Stimulated activated CD4-positive, alpha-beta T cell treated with anti-CD3 and anti-CD28 coated beads, TNF-alpha, amount 100 ng/mL, for 24 hours (primary cell): ENCODE measurements around the gene PAN3.

ENCODE experiments used
- DNase-seq, 3 experiments: peaks; one replicate each; pipeline ENCODE4 v3.0.0-alpha.2; 2020; ENCODE audit warnings: low read depth in 3 of 3

PAN3 gene

DNA sequence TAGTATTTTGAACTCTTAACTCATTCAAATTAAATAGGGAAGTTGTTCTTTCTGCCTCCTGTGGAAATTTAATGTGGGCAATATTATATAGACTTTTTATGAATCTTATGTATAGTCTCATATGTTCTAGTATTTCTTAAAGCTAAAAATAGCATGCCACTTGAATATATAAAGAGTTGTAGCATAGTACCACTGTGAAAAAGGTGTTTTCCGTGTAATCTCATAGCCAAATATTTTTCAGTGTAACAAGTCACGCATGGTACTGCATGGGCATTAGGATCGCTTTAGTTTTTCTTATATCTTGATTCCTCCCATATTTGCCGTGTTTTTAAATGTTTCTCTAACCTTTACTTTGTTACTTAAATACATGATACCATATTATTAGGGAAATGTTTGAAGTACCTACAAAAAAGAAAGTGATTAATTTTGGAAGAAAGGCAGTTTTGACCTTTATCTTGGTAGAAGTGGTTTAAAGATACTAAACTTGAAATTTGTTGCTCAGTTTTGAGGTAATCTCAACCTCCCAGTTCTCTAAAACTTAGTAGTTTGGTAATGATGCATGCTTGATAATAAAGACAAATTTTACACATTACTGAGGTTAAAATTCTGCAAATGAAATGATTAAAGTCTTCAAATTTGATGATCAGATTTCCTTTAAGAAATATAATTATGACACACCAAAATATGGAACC lies 81.2 kb downstream of the PAN3 start:
- no peak for DNase-seq

DNA sequence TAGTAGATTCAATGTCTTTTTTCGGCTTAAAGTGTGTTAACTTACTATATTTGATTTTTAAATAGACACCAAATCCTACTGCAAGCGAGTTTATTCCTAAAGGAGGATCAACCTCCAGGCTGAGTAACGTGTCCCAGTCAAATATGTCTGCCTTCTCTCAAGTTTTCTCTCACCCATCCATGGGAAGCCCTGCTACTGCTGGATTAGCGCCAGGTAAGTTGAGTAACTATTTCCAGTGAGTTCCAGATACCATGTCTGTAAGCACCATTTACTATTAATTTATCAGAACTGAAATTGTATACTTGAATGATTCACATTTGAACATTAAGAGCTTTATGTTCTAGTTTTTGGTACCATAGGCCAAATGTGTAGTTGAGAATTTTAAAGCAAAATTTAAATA lies 81.8 kb downstream of the PAN3 start:
- no peak for DNase-seq

DNA sequence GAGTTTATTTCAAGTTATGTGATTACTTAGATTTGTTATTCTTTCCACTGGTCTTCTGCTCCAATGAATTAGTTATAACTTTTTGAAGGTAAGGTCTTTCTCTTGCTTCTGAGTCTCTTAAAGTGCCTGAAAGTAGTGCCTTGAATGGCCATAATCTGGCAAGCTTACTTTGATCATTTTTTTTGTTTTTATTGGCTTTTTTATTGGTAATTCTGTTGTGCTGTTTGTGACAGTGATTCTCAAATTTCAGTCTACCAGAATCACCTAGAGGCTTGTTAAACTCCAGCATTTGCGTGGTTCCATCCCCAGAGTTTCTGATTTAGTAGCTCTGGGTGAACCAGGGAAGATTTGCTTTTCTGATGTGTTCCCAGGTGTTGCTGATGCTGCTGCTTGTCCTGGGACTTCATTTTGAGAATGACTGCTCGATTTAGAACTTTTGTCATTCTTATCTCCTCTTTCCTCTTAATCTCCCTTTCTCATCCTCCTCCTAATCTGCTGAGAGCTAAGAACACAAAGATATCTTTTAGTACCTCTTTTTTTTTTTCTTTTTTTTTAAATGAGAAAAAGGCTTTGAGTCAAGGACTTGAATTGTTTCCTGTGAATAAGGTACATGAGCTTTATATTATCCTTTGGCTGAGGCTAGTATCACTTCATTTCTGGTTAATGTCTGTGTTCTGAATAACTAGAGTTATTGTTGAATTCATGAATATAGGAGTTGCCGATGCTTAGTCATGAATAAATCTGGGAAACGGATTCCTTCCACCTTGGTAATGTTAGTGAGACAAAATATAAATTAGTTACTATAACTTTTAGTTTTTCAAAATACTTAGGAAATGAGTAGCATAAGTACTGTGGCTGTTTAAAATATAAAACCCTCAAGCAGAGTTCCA lies 91.4 kb downstream of the PAN3 start:
- no peak for DNase-seq

DNA sequence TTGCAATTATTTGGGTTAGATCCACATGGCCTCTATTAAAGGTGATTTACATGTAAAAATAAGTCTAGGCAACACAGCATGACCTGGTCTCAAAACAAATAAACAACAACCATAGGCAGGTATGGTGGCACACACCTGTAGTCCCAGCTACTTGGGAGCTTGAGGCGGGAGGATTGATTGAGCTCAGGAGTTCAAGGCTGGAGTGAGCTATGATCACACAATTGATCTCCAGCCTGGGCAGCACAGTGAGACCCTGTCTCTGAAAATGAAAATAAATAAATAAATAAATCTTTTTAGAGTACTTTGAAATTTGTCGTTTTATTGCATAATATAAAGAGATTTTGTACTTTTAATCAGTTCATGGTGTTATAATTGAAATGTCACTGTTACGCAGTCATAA lies 93.3 kb downstream of the PAN3 start:
- no peak for DNase-seq

DNA sequence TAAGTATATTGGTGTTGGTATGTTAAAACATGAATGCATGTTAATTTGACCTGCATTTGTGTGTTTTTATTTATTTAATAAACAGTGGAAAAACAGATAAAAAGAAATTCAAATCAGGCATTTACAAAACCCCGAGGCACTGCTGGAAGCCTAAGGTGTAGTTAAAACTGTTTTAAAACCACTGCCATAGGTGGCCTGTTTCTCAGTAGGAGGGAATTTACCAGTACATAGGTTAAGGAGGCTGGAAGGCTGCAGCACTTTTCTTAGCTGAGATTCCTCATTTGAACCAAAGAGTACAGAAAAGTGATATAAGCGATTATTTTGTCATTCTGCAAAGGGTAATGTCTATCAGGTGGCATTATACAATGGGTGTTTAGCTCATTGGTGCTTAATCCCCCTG lies 99.6 kb downstream of the PAN3 start:
- no peak for DNase-seq

DNA sequence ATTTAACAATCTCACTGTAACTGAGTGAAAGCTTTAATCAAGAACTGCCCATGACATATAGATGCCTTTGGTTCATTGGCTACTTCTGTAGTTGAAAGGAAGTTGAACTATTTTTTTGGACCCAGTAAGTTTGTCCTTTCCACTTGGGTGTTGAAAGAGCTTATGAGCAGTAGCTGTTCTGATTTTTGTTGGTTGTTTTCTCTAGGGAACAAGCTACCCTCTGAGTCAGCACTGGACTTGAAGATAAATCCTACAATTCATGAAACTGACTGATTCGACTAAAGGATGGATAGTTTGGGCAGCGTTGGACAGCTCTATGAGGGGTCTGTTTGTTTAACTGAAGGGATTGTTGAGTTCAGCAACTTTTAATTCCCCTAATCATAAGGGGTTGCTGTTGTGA lies 101.0 kb downstream of the PAN3 start:
- DNase-seq, result no peak

DNA sequence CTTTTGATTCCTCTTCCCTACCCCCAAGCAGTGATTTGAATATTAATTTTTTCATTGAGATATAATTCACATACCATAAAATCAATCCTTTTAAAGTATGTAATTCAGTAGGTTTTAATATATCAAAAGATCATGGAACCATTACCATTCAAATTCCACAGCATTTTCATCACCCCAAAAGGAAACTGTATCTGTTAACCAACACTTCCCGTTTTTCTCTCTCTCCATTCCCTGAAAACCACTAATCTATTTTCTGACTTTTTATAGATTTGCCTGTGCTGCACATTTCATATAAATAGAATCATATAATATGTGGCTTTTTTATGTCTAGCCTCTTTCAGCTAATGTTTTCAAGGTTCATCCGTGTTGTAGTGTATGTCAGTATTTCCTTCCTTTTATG lies 107.1 kb downstream of the PAN3 start:
- no peak for DNase-seq

DNA sequence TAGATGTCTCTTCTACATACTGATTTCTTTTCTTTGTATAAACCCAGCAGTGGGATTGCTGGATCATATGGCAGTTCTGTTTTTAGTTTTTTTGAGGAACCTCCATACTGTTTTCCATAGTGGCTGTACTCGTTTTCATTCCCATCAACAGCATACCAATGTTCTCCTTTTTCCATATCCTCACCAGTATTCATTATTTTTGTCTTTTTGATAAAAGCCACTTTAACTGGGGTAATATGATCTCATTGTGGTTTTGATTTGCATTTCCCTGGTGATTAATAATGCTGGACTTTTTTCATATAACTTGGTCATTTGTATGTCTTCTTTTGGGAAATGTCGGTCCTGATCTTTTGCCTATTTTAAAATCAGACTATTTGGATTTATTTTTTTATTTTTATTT lies 108.5 kb downstream of the PAN3 start:
- DNase-seq, result no peak

DNA sequence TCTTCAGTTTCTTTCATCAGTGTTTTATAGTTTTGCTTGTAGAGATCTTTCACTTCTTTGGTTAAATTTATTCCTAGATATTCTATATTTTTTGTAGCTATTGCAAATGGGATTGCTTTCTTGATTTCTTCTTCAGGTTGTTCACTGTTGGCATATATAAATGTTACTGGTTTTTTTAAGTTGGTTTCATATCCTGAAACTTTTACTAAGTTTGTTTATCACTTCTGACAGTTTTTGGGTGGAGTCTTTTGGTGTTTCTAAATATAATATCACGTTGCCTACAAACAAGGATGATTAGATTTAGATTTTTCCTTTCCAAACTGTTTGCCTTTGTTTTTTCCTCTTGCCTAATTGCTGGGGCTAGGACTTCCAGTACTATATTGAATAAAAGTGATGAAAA lies 109.7 kb downstream of the PAN3 start:
- no peak for DNase-seq

DNA sequence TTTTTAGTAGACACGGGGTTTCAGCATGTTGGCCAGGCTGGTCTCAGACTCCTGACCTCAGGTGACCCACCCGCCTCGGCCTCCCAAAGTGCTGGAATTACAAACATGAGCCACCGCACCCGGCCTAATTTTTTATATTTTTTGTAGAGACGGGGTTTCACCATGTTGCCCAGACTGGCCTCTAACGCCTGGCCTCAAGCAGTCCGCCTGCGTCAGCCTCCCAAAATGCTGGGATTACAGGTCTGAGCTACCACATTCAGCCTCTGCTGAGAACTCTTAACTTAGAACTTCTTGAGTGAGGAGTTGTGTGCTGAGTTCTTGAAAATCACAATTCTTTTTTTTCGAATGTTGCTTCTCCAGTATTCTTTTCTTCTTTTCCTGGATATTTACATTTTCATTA lies 112.2 kb downstream of the PAN3 start:
- no peak for DNase-seq

DNA sequence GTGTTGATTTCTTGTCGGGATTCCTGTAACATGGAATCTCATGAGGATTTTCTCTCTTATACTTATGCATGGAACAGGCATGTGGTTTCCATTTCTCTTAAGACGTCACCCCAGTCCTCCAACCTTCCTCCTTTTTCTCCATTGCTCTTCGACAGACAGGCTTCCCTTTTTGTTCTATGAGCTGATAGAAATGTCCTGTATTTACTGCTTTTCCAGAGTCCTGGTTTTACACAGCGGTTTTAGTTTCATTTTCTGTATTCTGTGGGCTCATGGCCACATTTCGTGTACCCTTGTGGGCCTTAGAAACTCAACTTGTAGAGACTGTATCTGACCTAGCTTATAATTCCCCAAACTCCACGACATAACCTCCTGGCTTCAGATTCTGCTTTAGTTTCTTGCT lies 113.1 kb downstream of the PAN3 start:
- DNase-seq, result no peak

DNA sequence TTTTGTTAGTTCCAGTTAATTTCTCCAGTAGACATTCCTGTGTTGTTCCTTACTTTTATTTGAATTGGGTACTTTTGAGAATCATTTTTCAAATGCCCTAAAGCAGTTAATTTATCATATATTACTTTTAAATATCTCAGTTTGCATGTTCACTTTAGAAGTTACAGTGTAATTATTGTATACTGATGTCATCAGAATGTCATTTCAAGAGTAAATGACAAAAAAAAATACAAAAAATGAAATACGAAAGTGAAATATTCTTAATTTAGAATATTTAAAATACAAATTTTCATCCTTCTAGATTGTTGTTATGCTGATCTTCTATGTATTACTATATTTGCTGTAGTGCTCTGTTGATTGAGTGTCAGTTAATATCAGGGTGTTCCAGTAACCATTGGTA lies 114.2 kb downstream of the PAN3 start:
- DNase-seq, result no peak

DNA sequence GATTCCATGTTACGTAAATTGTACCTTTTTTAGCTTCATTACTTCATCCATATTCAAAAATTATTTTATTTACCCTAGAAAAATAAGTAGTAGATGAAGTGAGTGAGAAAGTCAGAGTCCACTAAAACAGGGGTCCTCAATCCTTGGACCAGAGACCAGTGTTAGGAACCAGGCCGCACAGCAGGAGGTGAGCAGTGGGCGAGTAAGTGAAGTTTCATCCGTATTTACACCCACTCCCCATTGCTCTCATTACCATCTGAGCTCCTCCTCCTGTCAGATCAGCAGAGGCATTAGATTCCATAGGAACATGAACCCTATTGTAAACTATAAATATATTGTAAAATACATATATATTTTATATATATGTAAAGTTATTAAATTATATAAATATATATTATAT lies 119.0 kb downstream of the PAN3 start:
- no peak for DNase-seq

DNA sequence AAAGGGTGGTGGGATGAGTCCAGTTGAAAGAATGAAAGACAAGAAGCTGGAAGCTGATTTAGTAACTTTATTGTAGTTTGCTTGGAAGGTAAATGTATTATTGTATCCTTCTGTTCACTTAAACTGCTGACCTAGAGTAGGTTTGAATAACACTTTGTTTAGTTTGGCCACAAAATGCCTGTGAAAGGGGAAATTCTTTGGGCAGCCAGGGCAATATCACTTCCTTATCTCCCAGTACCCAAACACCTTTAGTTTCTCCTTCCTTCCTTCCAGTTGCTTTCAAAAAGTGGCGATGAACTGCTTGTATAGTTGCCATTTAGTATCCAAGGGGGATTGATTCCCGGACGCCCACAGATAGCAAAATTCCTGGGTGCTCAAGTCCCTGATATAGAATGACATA lies 120.1 kb downstream of the PAN3 start:
- DNase-seq, result no peak

DNA sequence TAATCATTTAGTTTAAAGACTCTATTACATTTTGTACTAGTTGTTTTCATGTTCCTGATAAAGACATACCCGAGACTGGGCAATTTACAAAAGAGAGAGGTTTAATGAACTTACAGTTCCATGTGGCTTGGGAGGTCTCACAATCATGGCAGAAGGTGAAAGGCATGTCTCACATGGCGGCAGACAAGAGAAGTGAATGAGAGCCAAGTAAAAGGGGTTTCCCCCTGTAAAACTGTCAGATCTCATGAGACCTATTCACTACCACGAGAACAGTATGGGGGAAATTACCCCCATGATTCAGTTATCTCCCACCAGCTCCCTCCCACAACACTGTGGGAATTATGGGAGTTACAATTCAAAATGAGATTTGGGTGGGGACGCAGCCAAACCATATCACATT lies 129.2 kb downstream of the PAN3 start:
- DNase-seq, result no peak

DNA sequence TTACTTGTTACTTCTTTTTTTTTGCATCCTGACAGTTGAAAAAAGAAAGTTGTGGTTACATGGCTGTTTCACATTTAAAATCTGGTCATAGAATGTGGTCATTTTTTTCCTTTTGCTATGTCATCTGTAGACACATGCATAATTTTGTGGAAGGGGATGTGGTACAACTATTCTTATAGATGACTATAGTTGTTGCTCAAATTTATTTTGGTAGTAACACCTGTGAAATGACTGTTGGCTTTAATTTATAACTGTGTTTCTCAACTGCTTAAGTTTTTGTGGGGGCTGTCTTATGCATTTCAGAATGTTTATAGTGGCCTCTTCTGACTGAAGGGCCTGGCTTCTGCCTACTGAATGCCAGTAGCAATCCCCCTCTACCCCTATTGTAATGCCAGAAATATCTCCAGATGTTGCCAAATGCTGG lies 130.5 kb downstream of the PAN3 start:
- DNase-seq, result no peak

DNA sequence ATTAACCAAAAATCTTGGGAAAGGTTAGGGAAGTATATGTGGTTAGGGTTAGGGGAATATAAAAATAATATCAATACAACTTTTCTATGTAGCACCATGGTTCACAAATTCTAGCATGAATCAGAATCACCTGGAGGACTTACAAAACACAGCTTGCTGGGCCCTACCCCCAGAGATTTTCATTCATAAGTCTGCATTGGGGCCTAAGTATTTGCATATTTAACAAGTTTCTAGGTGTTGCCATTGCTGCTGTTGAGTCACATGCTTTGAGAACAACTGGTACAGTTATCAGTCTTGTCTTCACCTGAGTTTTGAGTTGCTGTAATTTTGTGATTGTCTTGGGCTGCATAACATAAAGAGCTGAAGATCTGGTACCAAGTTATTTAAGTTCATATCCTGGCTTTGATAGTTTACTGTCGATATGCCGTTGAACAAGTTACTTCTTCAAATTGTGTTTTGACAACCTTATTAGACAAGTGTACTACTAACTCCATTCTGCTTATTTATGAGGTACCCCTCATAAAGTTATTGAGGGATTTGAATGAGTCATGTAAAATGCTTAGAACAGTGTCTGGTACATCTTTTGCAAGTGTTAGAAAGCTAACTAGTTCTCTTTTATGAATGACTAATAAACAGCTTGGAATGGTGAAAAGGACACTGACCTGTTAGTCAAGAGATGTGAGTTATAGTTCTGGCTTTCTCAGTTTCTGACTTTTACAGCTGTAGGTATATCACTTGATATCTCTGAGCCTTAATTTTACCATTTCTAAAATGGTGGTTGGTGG lies 132.9 kb downstream of the PAN3 start:
- DNase-seq, result no peak

DNA sequence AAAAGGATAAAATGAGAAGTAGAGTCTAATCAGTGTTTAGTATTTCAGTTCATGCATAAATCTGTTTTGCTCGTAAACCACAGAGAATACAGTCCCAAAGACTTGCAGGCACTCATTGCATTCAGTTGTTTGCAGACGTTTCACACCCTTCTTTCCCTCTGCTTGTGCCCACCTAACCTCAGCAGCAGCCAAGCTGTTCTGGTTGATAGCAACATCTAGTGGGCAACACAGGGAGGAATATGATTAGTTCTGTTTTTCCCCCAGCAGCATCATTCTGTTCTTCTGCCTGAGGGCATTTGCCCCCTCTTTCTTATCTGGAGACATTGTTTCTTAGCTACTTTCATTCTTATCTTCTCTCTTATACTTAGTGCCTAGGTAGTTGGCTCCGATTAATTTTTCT lies 135.6 kb downstream of the PAN3 start:
- DNase-seq, result no peak

DNA sequence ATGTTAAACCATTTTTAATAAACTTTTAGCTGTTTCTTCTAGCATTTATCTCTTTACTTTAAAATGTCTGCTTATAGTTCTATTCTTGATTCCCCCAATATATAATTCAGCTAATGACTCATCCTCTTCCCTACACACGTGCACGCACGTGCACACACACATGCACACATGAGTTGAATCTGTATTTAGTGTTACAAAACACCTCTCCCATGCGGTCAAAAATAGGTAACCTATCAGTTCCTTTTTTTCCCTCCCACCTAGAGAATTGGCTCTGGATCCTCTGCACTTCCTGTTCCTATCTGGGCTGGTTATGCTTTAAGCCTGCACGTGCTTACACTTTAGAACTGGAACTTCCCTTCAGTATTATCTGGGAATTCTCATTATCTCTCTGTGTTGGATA lies 144.1 kb downstream of the PAN3 start:
- no peak for DNase-seq

DNA sequence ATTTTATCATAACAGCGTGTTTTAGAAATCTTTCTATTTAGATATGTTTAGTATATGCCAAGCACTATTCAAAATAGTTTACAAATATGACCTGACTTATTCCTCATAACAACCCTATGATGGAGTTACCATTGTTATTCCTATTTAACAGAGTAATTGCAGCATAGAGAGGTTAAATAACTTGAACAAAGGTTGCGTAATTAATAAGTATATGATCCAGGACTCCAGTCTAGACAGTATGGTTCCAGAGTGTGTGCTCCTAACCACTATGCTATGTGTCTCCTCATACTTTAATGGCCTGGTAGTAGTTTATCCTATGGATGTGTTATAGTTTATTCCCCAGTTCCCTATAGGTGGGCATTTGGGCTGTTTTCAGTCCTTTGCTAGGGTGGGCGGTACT lies 145.3 kb downstream of the PAN3 start:
- no peak for DNase-seq

DNA sequence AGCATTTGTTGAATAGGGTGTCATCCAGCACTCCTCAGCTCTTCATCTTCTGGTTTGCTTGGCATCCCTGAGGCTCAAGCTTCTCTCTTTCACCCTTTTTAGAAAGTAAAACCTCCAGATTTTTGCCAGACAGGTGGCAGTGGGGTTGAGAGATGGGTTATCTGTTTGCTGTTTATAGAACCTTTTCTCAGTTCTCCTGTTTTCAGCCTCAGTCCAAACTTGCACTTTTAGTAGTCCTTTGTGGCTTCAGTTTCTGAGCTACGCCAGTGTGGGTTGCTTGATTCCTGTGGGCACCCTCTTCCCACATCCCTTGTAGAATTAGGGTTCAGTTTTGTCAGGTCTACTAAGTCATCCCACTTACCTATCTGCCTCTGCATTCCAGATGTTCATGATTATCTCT lies 147.9 kb downstream of the PAN3 start:
- DNase-seq, result no peak

DNA sequence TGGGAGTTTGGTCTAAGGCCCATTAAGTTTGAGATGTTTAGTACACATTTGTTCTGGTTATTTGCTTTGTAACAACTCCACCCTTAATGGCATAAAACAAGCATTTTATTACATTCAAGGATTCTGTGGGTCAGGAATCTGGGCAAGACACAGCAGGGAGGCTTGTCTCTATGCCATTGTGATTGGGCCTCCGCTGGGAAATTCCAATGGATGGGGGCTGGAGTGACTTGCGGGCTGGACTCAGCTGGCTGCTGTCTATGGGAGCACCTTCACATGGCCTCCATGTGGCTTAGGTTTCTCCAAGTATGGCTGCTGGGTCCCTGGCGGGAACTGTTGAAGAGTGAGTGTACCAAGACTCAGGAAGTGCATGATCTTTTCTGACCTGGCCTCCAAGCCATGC lies 159.0 kb downstream of the PAN3 start:
- DNase-seq, result no peak

DNA sequence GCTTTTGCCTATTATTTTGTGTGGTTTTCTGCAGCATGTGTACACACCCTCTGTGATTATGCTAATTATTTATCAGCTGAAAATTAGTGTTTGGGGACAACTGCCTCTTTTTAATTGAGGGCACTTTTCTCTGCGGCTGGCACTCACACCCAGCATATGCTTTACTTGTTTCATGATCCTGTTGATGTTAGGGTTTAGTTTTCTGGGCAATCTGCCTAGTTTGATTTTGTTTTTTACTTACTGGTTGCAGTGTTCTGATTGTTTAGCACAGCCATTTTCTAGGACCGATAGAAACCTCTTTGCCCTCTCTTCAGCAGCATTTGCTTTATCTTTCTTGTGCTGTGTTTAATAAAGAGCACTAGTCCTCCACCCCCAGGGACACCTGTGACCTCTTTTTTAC lies 161.6 kb downstream of the PAN3 start:
- no peak for DNase-seq
